ENCODE results near the gene SERPINA4.
"Not testable (repeated sequence)": the region's sequence is repeated elsewhere in the genome, so short reads cannot be mapped to it uniquely, and the experiment has no call there.

Gene SERPINA4

DNA sequence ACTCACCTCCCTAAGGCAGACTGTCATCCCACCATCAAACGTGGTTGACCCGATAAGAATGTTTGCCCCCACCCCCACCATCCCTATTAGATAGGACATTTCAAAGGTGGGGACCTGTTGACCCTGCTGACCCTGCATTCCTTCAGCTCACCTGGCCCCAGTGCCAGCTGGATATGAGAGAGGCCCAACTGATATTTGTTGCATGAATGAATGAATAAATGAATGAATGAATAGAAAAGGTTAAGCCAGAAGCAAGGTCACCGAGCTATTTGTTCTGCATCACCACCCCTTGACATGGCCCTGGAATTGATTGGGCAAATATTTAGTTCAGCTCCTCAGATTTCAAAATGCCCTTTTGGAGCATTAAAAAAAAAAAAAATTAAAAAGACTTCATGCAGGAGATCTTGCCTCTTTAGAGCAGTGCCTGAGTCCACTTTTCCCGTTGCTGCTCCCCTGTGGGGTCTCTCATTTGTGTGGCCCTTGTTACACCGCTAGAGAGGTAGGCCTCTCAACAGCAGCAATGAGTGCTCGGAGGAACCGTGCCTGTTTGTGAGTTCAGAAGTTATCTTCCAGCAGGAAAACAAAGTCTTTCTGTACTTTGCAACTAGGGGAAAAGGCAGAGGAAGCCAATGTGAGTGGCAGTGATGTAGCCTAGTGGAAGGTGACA, 11.5 kb downstream of the SERPINA4 start:
- H3K27me3 ChIP-seq (ENCODE audit: insufficient read depth, low read length), result no peaks in the 10 kb centered on the region; the same call in 1 of the 2 replicates
- no peaks in the 10 kb centered on the region for H3K36me3 ChIP-seq (ENCODE audit: insufficient read depth, low read depth, low read length)
- no peaks in the 10 kb centered on the region for H3K9me3 ChIP-seq (ENCODE audit: insufficient read depth, low read depth, low read length)
- H3K4me3 ChIP-seq (ENCODE audit: low read length), result no peak overlapping the region
- H3K27ac ChIP-seq (ENCODE audit: low read length), result no peak overlapping the region
- H3K9ac ChIP-seq (ENCODE audit: low read depth, low read length), result no peak overlapping the region
- H3K4me1 ChIP-seq (ENCODE audit: insufficient read depth, low read length), result no peaks in the 10 kb centered on the region

DNA sequence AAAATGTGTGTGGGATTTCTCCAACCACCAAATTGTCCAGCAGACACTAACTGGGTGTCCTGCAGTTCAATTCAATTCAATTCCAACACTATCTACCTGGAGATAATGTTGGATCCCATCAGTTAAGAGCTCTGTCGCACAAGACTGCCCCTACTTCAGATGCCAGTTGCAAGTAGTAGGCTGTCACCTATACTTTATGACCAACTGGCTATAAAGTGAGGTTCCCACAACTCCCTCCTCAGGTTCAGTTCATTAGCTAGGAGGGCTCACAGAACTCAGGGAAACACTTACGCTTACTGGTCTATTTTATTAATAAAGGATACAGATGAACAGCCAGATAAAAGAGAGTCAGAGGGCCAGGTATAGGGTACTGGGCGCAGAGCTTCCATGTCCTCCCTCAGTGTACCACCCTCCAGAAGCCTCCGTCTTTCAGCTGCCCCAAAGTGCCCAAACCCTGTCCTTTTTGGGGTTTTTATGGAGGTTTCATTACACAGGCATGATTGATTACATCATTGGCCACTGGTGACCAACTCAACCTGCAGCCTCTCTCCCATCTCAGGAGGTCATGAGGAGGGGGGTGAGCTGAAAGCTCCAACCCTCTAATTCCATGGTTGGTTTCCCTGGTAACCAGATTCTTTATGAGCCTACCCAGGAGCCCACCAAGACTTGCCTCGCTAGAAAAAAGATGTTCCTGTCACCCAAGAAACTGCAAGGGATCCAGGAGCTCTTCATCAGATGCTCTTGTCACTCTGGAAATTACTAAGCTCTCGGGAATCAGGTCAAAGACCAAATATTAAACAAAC, 12.4 kb downstream of the SERPINA4 start:
- no peak overlapping the region for H3K27ac ChIP-seq (ENCODE audit: low read length)
- H3K27me3 ChIP-seq (ENCODE audit: insufficient read depth, low read length), result no peaks in the 10 kb centered on the region; the same call in 1 of the 2 replicates
- H3K36me3 ChIP-seq (ENCODE audit: insufficient read depth, low read depth, low read length), result no peaks in the 10 kb centered on the region
- H3K9ac ChIP-seq (ENCODE audit: low read depth, low read length), result no peak overlapping the region
- H3K4me3 ChIP-seq (ENCODE audit: low read length), result no peak overlapping the region
- no peaks in the 10 kb centered on the region for H3K4me1 ChIP-seq (ENCODE audit: insufficient read depth, low read length)
- H3K9me3 ChIP-seq (ENCODE audit: insufficient read depth, low read depth, low read length), result no peaks in the 10 kb centered on the region

DNA sequence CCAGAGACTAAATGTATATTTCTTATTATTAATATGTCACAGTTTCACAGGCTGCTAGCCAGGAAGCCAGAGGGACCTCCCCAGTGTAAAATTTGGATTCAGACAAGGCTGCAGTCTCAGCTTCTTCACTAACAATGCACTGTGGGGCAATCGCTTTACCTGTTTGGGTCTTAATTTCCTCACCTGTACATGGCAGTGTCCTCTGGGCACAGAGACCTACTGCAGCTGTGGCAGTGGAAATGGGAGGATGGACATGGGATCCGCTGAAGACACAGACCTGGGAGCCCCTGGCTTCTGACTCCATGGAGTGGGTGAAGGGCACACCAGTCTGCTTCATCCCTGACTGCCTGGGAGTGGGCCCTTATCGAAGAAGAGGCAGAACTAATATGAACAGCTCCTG, 13.1 kb downstream of the SERPINA4 start:
- Histone ChIP-seq H3K9me3 (ENCODE audit: insufficient read depth, low read depth, low read length) (no peaks in the 10 kb centered on the region; the same call in 1 of the 2 replicates), H3K27me3 (ENCODE audit: insufficient read depth, low read length) (no peaks in the 10 kb centered on the region; the same call in 1 of the 2 replicates), H3K4me1 (ENCODE audit: insufficient read depth, low read length) (no peaks in the 10 kb centered on the region), H3K9ac (ENCODE audit: low read depth, low read length) (no peak overlapping the region), H3K4me3 (ENCODE audit: low read length) (no peak overlapping the region), H3K27ac (ENCODE audit: low read length) (no peak overlapping the region), H3K36me3 (ENCODE audit: insufficient read depth, low read depth, low read length) (no peaks in the 10 kb centered on the region)

DNA sequence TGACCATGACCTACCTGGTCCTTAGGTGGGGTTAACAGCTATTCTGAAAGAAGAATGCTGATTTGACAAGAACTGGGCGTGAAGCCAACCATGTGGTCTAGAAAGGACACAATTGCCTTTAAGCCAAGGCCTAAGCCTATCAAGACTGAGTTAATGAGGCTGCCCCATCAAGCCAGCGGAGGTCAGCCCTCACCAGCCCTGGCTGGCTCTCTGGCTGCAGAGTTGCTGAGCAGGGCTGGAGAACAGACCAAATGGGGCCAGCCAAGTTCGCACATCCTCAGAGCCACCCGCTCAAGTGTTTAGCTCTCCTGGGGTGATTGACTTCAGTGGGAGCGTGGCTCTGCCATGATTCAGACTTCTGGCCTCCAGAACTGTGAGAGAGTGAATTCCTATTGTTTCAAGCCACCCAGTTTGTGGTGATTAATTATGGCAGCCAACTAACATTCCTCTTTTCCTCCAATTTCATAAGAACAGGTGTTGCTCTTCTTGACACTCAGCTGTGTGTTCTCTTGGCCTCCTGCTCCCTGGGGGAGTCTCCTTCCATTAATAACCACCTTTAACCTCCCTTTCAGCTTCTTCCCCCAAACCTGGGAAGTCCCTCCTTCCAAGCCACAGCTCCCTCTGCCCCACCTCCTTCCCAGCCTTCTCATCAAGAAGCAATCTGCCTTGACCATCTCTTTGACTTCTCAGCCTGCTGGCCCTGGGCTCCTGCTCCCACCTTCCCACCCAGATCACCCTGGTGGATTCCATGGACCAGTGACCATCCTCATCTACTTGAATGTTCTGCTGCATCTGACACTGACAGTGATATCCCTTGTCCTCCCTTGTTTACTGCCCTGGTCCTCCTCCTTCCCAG, 14.7 kb downstream of the SERPINA4 start:
- Histone ChIP-seq H3K4me1 (ENCODE audit: insufficient read depth, low read length) (peaks cover 2% of the 10 kb centered on the region; the same call in 1 of the 2 replicates), H3K9me3 (ENCODE audit: insufficient read depth, low read depth, low read length) (no peaks in the 10 kb centered on the region; the same call in 1 of the 2 replicates), H3K4me3 (ENCODE audit: low read length) (no peak overlapping the region), H3K27ac (ENCODE audit: low read length) (no peak overlapping the region), H3K9ac (ENCODE audit: low read depth, low read length) (no peak overlapping the region), H3K36me3 (ENCODE audit: insufficient read depth, low read depth, low read length) (no peaks in the 10 kb centered on the region), H3K27me3 (ENCODE audit: insufficient read depth, low read length) (peaks cover 9% of the 10 kb centered on the region)

DNA sequence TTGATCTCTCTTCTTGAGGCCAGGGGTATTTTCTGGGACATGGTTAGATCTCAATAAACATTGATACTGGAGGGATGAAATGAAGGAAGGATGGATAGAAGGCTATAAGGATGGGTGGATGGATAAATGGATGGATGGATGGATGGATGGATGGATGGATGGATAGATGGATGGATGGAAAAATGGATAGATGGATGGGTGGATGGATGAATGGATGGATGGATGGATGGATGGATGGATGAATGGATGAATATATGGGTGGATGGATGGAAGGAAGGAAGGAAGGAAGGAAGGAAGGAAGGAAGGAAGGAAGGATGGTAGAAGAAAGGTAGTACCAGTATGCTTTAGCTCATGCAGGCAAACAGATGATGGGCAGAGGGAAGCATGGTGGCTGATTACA, 16.2 kb downstream of the SERPINA4 start:
- H3K9me3 ChIP-seq (ENCODE audit: insufficient read depth, low read depth, low read length); H3K4me1 ChIP-seq (ENCODE audit: insufficient read depth, low read length); H3K27me3 ChIP-seq (ENCODE audit: insufficient read depth, low read length); H3K36me3 ChIP-seq (ENCODE audit: insufficient read depth, low read depth, low read length); H3K9ac ChIP-seq (ENCODE audit: low read depth, low read length); H3K4me3 ChIP-seq (ENCODE audit: low read length); H3K27ac ChIP-seq (ENCODE audit: low read length): not testable (repeated sequence)

DNA sequence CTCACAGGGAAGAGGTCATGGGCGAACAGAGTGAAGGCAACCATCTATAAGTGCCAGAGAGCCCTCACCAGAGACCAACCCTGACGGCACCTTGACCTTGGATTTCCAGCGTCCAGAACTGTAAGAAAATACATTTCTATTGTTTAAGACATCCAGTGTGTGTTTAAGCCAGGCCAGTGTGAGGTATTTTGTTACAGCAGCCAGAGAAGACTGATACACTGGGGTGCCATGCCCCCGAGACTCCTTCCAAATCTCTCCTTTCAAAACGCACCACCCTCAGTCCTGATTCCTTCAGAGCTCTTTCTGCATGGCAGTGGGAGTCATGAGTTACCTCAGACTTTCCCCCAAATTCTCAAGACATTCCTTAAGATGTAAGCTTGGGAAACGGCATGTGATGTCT, 17.5 kb downstream of the SERPINA4 start:
- Histone ChIP-seq H3K27ac (ENCODE audit: low read length) (no peak overlapping the region), H3K9me3 (ENCODE audit: insufficient read depth, low read depth, low read length) (peaks cover 4% of the 10 kb centered on the region; the same call in 1 of the 2 replicates), H3K4me1 (ENCODE audit: insufficient read depth, low read length) (peaks cover 5% of the 10 kb centered on the region; the same call in 1 of the 2 replicates), H3K4me3 (ENCODE audit: low read length) (no peak overlapping the region), H3K27me3 (ENCODE audit: insufficient read depth, low read length) (peaks cover 9% of the 10 kb centered on the region), H3K9ac (ENCODE audit: low read depth, low read length) (no peak overlapping the region), H3K36me3 (ENCODE audit: insufficient read depth, low read depth, low read length) (no peaks in the 10 kb centered on the region)

DNA sequence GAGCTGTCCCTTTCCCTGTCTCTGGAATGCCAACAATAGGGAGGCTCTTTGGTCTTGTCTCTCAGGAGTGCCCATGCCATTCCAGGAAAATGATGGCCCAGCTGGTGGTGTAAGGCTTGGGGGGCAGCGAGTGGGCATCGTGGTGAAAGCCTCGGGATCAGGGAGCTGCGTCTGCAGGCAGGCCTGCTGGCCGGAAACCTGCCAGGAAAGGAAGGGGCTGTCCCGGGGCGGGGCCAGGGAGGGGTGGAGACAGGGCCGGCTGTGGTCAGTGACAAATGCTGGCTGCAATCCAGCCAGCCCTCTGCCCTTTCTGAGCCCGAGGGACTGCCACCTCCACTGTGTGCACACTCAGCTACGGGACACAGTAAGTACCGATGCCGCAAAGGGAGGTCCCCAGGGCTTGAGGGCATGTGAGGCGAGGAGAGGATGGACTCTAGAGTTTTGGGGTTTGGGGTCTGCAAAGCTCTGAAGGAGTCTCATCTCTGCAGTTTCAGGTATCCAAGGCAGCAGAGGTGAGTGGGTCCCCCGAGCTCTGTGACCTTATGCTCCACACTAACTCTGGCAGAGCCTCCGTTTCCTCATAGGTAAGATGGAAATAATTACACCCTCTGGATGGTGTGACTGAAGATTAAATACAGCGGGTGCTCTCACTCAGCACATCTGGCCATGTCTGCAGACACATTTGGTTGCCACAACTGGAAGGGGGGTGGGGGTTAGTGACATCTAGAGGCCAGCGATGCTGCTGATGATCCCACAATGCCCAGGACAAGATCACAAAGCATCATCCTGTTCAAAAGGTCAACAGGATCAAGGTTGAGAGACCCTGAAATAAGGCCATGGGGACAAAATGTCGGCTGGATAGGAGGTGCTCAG, 20.1 kb downstream of the SERPINA4 start, which contains the start of gene SERPINA5:
Gene SERPINA5 (plus strand): TSS at position 300 of the 873 bp plus-strand sequence. CDS start 5,937 bp downstream, outside the sequence.
- Histone ChIP-seq H3K4me1 (ENCODE audit: insufficient read depth, low read length) (peaks cover 5% of the 10 kb centered on the region; the same call in 1 of the 2 replicates), H3K4me3 (ENCODE audit: low read length) (peak within 1 kb of the TSS; percentile 50), H3K9me3 (ENCODE audit: insufficient read depth, low read depth, low read length) (peaks cover 8% of the 10 kb centered on the region; the same call in 1 of the 2 replicates), H3K27ac (ENCODE audit: low read length) (no peak within 1 kb of the TSS), H3K27me3 (ENCODE audit: insufficient read depth, low read length) (peaks cover 9% of the 10 kb centered on the region), H3K9ac (ENCODE audit: low read depth, low read length) (no peak within 1 kb of the TSS), H3K36me3 (ENCODE audit: insufficient read depth, low read depth, low read length) (no peaks in the 10 kb centered on the region)

DNA sequence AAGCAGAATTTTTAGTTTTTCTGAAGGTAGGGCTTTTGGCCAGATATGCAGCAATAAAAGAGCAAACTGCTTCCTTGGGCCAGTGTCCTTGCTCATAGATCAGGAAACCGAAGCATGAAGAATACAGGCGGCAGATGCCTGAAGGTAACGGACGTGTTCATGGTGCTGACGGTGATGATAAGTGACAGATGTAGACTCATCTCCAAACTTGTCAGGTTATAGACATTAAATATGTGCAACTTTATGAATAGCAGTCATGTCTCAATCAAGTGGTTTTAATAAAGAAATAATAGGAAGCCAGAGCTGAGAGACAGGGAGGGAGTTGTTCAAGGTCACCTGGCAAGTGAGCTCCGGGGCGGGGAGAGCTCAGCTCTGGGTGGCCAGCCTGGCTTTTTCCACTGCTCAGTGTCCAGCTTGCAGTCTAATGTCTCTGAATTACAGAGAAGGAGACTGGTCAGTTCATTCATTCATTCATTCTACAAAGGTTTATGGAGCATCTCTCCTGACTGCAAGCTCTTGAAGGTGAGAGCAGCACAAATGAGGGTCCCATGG, 21.0 kb downstream of the SERPINA4 start:
- peaks cover 9% of the 10 kb centered on the region; the same call in 1 of the 2 replicates for H3K27me3 ChIP-seq (ENCODE audit: insufficient read depth, low read length)
- H3K4me1 ChIP-seq (ENCODE audit: insufficient read depth, low read length), result peaks cover 5% of the 10 kb centered on the region; the same call in 1 of the 2 replicates
- H3K4me3 ChIP-seq (ENCODE audit: low read length), result no peak overlapping the region
- H3K9me3 ChIP-seq (ENCODE audit: insufficient read depth, low read depth, low read length), result peaks cover 8% of the 10 kb centered on the region; the same call in 1 of the 2 replicates
- H3K27ac ChIP-seq (ENCODE audit: low read length), result no peak overlapping the region
- no peak overlapping the region for H3K9ac ChIP-seq (ENCODE audit: low read depth, low read length)
- no peaks in the 10 kb centered on the region for H3K36me3 ChIP-seq (ENCODE audit: insufficient read depth, low read depth, low read length)

DNA sequence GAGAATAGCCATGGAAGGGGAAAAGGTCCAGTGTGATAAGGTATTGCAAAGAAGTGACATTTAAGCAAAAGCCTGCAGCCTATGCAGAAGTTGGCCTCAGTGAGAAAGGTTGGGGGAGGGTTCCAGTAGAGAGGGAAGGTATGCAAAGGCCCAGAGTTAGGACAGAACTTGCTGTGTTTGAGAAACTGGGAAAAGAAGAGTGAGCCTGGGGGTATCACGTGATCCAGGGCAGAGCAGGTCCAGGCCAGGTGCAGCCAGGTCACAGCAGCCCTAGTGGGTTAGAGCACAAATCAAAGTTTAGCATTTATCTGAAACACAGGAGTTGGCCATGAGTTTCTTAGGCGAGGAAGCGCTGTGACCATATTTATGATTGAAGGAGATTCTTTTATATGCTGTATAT, 21.6 kb downstream of the SERPINA4 start:
- no peak overlapping the region for H3K9ac ChIP-seq (ENCODE audit: low read depth, low read length)

DNA sequence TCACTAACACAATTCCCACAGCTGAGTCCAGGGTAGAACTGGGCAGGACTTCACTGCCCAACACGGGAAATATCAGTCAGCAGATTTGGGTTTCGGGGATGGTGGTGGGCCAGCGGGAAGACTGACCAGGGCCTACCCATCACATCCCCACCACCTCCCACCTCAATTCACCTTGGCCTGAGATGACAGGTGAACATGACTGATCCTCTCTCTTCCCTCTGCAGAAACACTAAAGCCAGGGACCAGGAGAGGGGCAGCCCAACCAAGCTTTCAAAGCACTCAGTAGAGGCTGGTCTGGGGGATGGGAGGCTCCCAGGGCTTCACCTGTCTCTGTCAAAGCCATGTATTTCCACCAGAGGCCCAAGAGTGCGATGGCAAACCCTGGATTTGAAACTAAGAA, 22.3 kb downstream of the SERPINA4 start:
- H3K9me3 ChIP-seq (ENCODE audit: insufficient read depth, low read depth, low read length), result peaks cover 8% of the 10 kb centered on the region; the same call in 1 of the 2 replicates
- peaks cover 5% of the 10 kb centered on the region; the same call in 1 of the 2 replicates for H3K4me1 ChIP-seq (ENCODE audit: insufficient read depth, low read length)
- no peaks in the 10 kb centered on the region for H3K36me3 ChIP-seq (ENCODE audit: insufficient read depth, low read depth, low read length)
- no peak overlapping the region for H3K9ac ChIP-seq (ENCODE audit: low read depth, low read length)
- peaks cover 9% of the 10 kb centered on the region; the same call in 1 of the 2 replicates for H3K27me3 ChIP-seq (ENCODE audit: insufficient read depth, low read length)
- H3K4me3 ChIP-seq (ENCODE audit: low read length), result no peak overlapping the region
- H3K27ac ChIP-seq (ENCODE audit: low read length), result no peak overlapping the region

More for the DNA sequence above, 21.6 kb downstream of the SERPINA4 start:
- Histone ChIP-seq H3K4me3 (ENCODE audit: low read length) (no peak overlapping the region), H3K4me1 (ENCODE audit: insufficient read depth, low read length) (peaks cover 5% of the 10 kb centered on the region; the same call in 1 of the 2 replicates), H3K9me3 (ENCODE audit: insufficient read depth, low read depth, low read length) (peaks cover 8% of the 10 kb centered on the region; the same call in 1 of the 2 replicates), H3K36me3 (ENCODE audit: insufficient read depth, low read depth, low read length) (no peaks in the 10 kb centered on the region), H3K27ac (ENCODE audit: low read length) (no peak overlapping the region), H3K27me3 (ENCODE audit: insufficient read depth, low read length) (peaks cover 9% of the 10 kb centered on the region; the same call in 1 of the 2 replicates)
